HG02571 (cell line): ENCODE data around the gene PHLPP1.
A peak's percentile ranks its signal among the peaks of the same experiment; 100 is the strongest.

Source experiments
- ATAC-seq: cut with Tn5 transposase; IDR thresholded peaks from one replicate; pipeline ENCODE4 v1.9.1; 2021; ENCODE audit warnings: mild to moderate bottlenecking, moderate library complexity; ENCODE audit not compliant: unreplicated experiment

Gene PHLPP1

DNA sequence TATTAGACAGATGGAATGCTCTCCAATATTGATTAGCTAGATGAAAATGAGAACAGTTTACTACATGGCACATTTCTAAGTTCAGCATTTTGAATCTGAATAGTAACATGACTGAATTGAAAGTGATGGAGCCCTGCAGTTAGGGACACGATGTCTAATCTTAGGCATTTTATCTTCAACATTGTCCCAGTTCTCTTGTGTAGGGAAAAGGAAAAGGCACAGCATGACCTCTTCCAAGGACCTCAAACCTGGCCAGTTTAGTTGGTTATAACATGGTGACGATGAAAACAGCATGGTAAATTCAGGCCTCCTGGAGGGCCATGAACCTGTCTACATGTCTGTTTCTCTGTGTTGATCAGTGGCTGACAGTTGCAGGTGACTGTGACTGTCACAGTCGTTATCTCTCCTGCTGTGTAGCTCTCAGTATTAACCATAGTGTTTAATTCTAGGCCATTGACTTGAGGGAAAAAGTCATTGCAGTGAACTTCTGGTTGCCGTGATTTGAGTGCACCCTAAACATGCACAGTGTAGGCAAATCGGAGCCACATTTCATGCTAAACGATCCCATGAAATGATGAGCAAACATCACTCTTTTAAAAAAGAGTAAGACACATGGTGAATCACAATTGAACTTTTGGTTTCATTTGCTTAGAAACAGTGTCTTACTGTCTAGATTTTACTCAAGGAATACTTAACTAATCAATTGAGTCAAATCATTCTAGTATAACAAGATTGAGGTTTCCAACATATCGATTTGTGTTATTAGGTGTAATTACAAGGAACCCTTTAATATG lies 129.7 kb downstream of the PHLPP1 start:
- ATAC-seq, result peak; percentile 64

DNA sequence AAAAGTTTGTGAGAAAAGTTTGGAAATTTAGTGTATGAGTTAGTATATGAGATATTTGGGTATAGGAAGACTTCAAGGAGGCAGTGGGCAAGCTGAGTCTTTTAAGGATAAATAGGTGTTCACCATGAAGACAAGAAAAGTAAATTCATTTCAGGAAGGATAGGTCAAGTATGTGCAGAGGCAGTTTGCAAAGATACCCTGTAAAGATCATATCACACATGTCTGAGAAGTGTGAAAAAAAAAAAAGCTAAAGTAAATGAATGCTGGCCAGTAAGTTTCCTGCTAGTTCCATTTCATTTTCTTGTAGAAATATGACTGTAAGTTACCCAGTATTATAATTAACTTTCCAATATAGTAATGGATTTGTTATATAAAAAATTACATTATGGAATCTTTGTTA lies 131.0 kb downstream of the PHLPP1 start:
- ATAC-seq, result no peak

DNA sequence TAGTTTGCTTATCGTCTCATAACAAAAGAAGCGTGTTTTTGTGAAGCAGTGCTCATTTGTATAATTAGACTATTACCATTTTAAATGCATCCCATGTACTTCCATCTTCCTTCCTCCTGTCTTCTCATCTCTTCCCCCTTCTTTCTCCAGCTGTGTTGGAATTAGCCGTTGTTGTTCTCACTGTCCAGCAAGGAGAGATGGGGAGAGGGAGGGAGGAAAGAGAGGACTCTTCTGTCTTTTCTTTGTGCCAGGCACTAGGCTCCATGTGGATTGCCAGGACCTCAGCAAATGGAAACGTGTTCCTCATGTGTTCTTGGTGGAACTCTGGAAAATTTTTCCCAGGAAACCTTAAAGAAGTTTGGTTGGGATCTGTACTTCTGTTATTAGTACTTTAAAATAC lies 131.7 kb downstream of the PHLPP1 start:
- ATAC-seq, result no peak

DNA sequence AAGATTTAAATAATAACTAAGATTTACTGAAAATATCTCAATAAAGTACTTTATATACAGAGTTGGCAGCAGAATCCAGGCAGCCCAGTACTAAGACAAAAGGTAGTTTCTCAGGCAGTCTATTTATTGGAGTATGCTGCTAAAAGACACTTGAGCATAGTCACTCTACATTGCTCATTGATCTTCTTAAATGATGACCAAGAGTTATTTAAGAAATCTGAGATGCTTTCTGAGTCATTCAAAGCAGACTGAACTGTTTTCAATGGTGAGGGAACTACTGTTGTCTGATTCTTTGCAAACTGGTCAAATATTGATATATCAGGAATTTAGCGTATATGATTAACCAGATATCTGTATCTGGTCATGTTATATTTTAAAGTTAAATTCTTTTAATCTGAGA lies 133.6 kb downstream of the PHLPP1 start:
- no peak for ATAC-seq

DNA sequence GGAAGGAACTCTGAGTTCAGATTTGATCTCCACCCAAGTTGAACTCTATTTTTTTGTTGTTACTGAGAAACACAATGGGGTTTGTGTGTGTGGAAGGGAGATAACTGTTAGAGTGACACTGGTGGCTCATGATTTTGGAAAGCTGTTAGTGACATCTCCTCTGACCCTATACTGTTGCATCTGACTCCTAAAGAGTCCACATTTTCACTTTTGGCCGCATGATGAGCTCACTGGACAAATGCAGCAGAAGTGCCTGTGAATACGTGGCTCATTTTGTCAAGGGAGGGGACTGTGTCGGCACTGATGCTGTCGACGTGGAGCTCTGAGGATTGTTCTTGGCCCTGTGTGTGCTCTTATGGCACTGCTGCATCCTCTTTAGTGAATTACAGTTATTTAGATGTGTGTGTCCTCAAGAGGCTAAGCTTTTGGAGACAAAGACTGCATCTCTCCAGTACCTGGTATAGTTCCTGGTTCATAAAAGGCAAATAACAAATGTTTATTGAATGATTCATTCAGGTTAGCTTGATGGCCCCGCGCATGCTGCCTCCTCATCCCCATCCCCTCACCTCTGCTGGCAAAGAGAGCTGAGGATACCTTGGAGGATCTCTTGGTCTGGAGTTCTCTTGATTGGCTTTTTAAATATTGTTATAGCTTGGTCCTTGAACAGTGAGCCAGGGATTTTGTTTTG lies 135.4 kb downstream of the PHLPP1 start:
- no peak for ATAC-seq

DNA sequence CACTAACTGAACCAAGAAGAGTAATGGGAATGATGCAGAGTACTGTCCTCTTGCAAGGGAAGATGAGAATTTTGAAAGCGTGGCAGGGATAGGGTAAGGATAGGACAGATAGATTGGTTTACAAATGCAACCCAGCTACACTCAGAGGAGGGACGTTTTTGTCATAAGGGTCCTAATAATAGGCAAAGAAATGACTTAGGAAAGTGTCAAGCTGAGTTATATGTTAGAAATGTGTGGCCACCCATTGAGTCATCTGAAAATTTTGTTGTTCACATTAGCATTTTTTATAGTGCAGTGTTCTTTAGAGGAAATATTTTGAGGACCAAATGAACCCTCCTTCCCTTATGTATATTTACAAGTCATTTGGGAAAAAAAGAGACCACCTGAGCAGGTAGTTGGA lies 137.5 kb downstream of the PHLPP1 start:
- ATAC-seq, result no peak

DNA sequence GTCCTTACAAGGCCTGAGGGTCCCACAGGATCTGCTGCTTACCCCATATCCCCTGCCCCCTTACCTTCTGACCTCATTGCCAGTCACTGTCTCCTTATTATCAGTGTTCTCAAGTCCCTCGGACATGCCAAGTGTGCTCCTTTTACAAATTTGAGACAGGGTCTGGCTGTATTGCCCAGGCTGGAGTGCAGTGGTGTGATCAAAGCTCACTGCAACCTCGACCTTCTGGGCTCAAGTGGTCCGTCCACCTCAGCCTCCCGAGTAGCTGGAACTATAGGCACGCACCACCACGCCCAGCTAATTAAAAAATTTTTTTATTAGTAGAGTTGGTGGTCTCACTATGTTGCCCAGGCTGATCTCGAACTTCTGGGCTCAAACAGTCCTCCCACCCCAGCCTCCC lies 141.0 kb downstream of the PHLPP1 start:
- no peak for ATAC-seq

DNA sequence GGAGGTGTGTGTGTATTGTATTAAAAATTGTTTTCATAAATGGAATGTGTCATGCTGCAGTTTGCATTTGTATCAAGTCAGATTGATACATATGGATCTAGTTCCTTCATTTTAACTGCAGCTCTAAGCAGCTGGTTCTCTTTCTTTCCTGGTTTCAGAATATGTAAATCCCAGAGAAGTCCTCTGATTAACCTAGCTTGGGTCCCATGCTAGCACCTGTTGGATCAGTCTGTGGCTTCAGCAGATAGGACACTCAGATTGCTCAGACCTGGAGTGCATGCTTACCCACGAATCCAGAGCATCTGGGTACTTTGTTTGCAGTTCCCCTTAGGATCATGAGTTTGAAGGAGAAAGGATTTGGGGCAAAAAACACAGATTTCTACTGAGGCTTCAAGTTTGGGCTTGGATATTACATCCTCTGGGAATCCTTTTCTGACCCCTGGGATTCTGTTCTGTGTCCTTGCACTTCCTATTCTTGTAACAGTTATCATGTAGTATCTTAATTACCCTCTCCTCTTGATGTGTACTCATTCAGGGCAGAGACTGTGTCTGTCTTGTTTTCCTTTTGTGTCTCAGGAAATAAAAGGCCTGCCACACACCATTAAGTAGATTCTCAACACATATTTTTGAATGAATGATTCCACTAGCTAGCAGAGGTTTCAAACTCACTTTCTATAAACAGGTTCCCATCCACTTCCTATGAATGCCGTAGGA lies 142.1 kb downstream of the PHLPP1 start:
- no peak for ATAC-seq

DNA sequence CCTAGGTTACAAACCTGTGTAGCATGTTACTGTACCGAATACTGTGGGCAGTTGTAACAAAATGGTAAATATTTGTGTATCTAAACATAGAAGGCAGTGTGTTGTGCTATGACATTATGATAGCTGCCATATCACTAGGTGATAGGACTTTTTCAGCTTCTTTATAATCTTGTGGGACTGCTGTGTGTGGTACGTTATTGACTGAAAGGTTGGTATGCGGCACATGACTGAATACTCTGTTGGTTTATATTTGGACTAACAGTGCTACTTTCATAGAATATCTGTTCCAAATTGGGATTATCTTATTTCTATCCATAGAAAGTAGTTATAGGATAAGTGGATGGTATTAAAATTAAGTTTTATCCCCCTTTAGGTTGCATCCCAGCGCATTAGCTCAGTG lies 144.7 kb downstream of the PHLPP1 start:
- ATAC-seq, result no peak

DNA sequence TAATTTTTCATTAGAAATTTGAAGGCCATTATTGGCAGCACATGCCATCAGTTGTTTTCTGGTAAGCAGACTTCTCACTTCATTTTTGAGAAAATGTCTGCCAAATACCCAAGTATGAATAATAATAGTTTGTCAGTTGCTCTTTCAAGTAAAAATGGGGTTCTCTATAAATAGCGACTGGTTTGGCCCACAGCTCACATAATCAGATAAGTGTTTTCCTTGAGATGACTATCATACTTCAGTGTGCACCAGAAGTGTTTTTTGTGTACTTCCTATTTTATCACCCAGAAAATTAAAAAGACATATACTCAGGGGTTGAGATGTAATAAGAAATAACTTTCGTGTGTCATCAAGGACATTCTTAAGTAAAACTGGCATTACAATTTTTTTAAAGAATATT lies 147.1 kb downstream of the PHLPP1 start:
- ATAC-seq, result no peak

DNA sequence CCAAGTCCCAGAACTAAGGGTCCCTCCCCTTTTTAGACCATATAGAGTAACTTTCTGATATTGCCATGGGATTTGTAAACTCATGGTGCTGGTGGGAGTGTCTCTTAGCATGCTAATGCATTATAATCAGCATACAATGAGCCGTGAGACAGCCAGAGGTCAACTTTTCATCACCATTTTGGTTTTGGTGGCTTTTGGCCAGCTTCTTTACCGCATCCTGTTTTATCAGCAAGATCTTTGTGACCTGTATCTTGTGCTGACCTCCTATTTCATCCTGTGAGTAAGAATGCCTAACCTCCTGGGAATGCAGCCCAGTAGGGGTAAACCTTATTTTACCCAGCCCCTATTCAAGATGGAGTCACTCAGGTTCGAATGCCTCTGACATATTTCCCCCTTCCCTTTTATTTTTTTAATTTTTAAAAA lies 148.2 kb downstream of the PHLPP1 start:
- no peak for ATAC-seq

DNA sequence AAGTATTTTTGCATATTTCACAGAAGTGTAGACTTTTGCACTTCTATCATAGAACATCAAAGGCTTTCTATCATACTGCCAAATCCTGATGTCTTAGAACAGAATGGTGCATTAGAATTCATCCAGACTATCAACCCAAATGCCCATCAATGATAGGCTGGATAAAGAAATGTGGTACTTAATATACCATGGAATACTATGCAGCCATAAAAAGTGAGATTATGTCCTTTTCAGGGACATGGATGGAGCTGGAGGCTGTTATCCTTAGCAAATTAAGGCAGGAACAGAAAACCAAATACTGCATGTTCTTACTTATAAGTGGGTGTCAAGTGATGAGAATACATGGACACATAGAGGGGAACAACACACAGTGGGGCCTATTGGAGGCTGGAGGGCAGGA lies 150.2 kb downstream of the PHLPP1 start:
- ATAC-seq, result no peak

DNA sequence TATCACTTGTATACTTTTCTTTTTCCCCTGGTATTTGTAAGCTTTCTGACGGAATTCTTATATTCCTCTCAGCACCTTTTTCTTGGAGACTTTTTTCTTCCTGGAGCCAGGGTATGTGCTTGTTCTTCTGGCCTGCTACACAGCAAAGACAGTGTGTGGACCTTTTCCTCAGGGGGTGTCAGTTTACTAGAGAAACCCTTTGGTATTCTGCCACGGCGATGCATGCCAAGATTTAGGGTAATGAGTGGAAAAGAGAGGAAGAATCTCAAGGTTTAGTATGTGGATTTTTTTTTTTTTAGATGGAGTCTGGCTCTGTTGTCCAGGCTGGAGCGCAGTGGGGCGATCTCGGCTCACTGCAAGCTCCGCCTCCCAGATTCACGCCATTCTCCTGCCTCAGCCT lies 152.2 kb downstream of the PHLPP1 start:
- ATAC-seq, result no peak

DNA sequence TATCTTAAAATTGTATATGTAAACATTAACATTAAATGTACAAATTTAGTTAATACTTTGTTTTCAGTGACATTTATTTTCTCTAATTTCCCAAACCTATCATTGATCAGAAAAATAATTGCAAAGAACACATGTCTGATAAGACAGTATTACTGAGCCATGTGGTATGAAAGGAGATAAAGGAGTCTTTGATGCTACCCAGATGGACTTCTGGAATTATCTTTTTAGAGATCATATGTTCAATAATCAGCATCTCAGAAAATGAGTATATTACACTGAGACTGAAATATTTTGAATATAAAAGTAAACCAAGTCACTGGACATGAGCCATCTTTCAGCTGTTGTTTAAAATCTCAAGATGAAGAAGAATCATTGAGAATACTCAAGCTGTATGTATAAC lies 153.3 kb downstream of the PHLPP1 start:
- ATAC-seq, result no peak

DNA sequence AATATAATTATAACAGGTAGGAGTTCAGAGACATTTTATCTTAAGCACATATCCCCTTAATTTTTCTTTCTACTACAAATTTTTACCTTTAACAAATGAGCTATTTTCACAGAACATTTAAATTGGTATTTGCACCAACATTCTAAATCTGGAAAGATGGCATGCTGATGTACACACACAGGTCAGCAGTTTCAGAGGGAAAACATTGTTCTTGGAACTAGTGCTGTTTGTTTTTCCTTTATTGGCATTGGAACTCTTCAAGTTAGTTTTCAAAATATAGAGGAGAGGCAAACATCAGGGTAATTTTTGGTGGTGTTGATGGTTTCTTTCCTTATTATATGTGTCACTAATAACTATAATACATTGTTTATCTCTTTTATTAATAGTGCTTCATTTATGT lies 155.3 kb downstream of the PHLPP1 start:
- ATAC-seq, result no peak

DNA sequence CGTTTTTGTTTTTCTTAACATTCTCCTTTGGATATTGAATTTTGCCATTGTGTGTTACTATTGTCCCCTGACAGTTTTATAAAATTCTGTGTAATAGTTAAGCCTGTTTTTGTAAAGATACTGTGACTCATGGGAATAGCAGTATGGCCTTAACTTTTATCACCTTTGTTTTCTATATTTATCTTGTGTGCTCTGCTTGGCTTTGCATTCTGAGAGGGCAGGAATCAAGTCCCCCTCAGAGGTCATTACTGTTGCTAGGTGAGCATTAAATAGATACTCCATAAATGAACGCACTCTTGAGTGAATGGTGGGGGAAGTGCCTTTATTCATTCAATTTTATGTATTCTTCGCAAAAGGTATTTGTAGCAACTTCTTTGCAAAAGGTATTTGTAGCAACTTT lies 160.0 kb downstream of the PHLPP1 start:
- no peak for ATAC-seq

DNA sequence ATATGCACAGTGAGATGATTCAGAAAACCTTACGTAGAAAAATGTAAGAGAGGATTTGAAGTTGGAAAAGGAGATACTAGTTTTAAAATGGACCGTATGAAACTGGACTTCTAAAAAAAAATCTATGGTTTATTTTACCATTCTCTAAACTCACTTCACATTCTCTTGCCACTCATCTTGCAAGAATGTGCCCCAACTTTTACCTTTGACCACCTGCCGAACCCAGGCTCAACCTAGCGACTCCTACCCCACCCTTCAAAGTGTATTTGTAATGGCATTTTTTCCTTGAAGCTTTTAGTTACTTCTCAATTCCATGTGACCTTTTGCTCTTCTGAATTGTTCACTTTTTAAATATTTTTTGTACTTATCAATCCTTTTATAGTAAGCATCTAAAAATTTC lies 160.8 kb downstream of the PHLPP1 start:
- ATAC-seq, result no peak

DNA sequence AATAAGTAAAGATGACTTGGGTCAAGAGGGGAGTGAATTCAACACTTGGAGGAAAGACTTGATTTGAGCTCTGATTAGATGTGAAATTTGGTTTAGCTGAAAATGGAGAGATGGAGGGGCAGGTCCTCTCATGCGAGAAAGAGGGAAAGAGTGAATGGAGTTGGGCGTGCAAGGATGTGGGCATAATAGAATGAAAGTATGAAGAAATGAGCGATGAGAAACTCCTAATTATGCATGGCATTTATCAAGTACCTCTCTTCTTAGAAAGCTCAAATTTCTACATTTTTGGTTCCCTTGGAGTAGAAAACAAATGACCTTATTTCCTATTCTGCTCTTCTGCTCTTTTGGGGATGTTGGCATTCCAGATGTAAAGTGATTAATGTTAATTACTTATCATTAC lies 161.5 kb downstream of the PHLPP1 start:
- ATAC-seq, result no peak

DNA sequence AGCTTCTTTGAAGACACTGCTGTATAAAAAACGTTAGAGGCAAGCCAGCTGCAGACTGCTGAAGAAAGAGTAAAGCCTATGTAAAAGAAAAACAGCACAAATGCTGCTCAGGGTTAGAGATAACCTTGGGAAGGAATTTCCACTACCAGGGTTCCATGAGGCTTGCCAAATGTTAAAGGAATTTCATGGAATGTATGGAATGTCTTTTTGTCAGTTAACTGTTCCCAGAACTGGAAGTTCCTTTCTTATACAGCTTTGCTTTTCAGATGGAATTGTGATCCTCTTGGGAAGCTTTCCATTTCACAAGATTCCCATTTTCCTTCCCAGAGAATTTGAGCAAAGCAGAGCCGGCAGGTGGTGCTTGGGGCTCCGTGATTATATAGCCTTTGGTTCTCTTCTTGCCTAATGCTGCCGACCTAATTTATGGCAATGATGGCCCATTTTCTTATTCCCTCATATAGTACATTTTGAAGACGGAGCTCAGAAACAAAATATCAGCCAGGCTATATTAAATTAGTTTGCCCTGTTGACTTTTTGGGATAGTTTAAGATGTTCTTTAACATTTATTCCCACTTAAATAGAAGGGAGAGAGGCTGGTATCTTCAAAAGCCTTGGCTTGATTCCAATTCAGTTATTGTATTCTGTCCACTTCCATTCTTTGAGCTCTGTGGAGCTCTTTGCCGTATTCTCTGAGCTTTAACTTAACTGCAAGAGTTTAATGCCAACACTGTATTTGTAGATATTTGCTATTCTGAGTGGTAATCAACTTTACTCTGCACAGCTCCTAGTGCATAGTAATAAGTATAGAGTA lies 162.3 kb downstream of the PHLPP1 start:
- no peak for ATAC-seq

DNA sequence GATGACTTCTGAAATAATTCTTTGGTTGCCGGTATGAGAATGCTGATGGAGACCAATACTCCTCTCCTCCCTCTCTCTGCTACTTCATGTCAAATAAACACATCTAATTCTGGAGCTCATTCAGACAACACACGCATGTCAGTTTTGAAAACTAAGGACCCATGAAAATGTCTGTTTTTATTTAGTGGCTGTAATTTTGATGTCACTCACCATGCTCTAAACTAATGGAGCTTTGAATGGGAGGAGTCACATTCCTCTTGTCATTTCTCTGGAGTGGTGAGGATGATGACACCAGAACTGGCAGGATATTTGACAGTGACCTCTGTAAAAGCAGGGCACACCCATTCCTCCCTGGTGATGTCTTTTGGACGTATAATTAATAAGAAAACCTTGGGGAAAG lies 163.0 kb downstream of the PHLPP1 start:
- no peak for ATAC-seq

DNA sequence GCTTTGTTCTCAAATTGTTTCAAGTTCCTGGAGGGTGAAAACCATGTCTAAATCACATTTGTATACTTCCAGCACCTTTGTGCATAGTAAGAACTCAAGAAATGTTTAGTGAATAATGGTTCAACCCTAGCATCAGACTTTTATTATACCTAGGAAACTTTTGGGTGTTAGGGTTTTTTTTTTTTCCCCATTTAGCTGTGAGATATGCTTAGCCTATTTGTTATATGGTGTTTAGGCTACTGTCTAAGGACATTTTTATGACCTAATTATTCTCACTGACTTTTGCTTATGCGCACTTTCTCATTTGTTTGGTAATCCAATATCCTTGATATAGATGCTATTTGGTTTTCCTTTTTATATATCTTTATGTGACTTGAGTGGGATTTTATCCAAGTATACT lies 164.7 kb downstream of the PHLPP1 start:
- no peak for ATAC-seq
